Measurements from ENCODE around the gene ST6GAL1. TPM values are rescaled to one million over a fixed set of nuclear protein-coding genes. Genes with fewer than 3 reads are reported as not detected.

The ST6GAL1 gene
- total and polyA plus RNA-seq, 2 of the 8 experiments (the other 6 are each of a cell fraction or from before 2014, with no cell fraction given): 62.8 to 80.9 TPM

GRCh38 chr3:187031934-187032333, 101.6 kb downstream of the ST6GAL1 start:
- Histone ChIP-seq H4K20me1 (replicated peaks in 1 of 2; ENCODE audit: control insufficient read depth in 1 of 2, insufficient read depth in 2 of 2, low read length in 2 of 2) (peaks cover 0 to 4% of the 10 kb centered on the region in 2 experiments), H3K27me3 (replicated peaks in 1 of 4; ENCODE audit: control insufficient read depth in 3 of 4, extremely low read depth in 1 of 4, insufficient read depth in 3 of 4, low read length in 3 of 4) (no peaks in the 10 kb centered on the region), H3K4me1 (replicated peaks in 1 of 4; ENCODE audit: control insufficient read depth in 3 of 4, insufficient read depth in 4 of 4, low read length in 3 of 4) (no peaks in the 10 kb centered on the region), H2BK15ac (ENCODE audit: low read length) (no peak overlapping the region), H4K91ac (replicated peaks; ENCODE audit: insufficient read length, low read length) (no peak overlapping the region), H3K9ac (replicated peaks in 1 of 4; ENCODE audit: extremely low read depth in 1 of 4, low read depth in 3 of 4, low read length in 3 of 4) (no peak overlapping the region), H4K8ac (ENCODE audit: extremely low read depth, insufficient read depth, low read length) (no peak overlapping the region), H2BK120ac (replicated peaks; ENCODE audit: low read depth, low read length) (no peak overlapping the region), H3K4me2 (ENCODE audit: insufficient read depth in 1 of 2, low read depth in 2 of 2, low read length in 2 of 2) (no peak overlapping the region), H2BK12ac (ENCODE audit: low read depth, low read length) (no peak overlapping the region), H3K27ac (ENCODE audit: low read depth, low read length) (no peak overlapping the region), H3K9me3 (ENCODE audit: insufficient read depth in 2 of 2, low read depth in 1 of 2, low read length in 1 of 2) (0 out of 4 replicates have a peak, but pooled peaks cover 2% of the 10 kb centered on the region in 2 experiments), H2BK20ac (ENCODE audit: low read length) (no peak overlapping the region), H3K23ac (ENCODE audit: insufficient read length) (no peak overlapping the region), H3K14ac (ENCODE audit: insufficient read length) (no peak overlapping the region), H3K56ac (replicated peaks; ENCODE audit: insufficient read length, low read depth, low read length) (no peak overlapping the region), H2AFZ (ENCODE audit: low read length) (no peak overlapping the region), H3K79me2 (ENCODE audit: control insufficient read depth in 1 of 2, insufficient read depth in 2 of 2, low read length in 2 of 2) (peaks cover 0 to 28% of the 10 kb centered on the region in 2 experiments; a peak in 2 of 4 replicates), H3K79me1 (ENCODE audit: low read depth, low read length) (peaks cover 6% of the 10 kb centered on the region), H3K4me3 (ENCODE audit: extremely low read depth in 1 of 4, insufficient read depth in 2 of 4, low read depth in 3 of 4, low read length in 4 of 4) (no peak overlapping the region), H3K36me3 (ENCODE audit: control insufficient read depth in 2 of 4, insufficient read depth in 4 of 4, low read length in 3 of 4) (peaks cover 0 to 8% (median 0%) of the 10 kb centered on the region in 4 experiments; a peak in 2 of 8 replicates), H3K4ac (replicated peaks; ENCODE audit: insufficient read length, low read depth, low read length) (no peak overlapping the region), H2AK5ac (ENCODE audit: low read depth, low read length) (no peak overlapping the region), H2BK5ac (ENCODE audit: low read depth, low read length) (no peak overlapping the region), H3K18ac (ENCODE audit: extremely low read depth, low read length) (no peak overlapping the region), H4K5ac (ENCODE audit: insufficient read length, low read depth, low read length) (no peak overlapping the region), H3K23me2 (ENCODE audit: low read depth, low read length) (no peaks in the 10 kb centered on the region)
- TF ChIP-seq CTBP2 (IDR thresholded peaks at IDR 0.05; ENCODE audit: borderline replicate concordance, insufficient read depth, insufficient read length, low read length) (no peak), PHF8 (conservative IDR thresholded peaks at IDR 0.05; ENCODE audit: low read depth, low read length) (no peak), ATF2 (IDR thresholded peaks at IDR 0.05; ENCODE audit: low read length) (no peak), POLR2AphosphoS5 (IDR thresholded peaks at IDR 0.05; ENCODE audit: low read depth, low read length) (no peak), MAX (IDR thresholded peaks at IDR 0.05) (no peak), GABPA (IDR thresholded peaks at IDR 0.05; ENCODE audit: borderline replicate concordance, insufficient read depth, low read length) (no peak), SP1 (IDR thresholded peaks at IDR 0.05; ENCODE audit: low read depth, low read length) (no peak), KDM4A (IDR thresholded peaks at IDR 0.05; ENCODE audit: low read depth, low read length, severe bottlenecking) (no peak), RXRA (IDR thresholded peaks at IDR 0.05; ENCODE audit: insufficient read depth, low read depth, low read length) (no peak), TCF12 (IDR thresholded peaks at IDR 0.05; ENCODE audit: low read depth, low read length) (no peak)
- FAIRE-seq: no peak
- DNase-seq (ENCODE audit: low read depth in 1 of 2, low spot score in 2 of 2): no peak
- ChIA-PET POLR2A (ENCODE audit: partially characterized antibody) (interaction anchor here (0.9 kb wide), 2 partner anchors 9 to 138 kb away, joined by 3 read pairs; no protein-coding TSS in a partner anchor), CTCF (ENCODE audit: partially characterized antibody) (interaction anchor here (0.6 to 2.2 kb wide), 9 partner anchors 12 to 184 kb away, joined by 3 to 8 read pairs (median 4); no protein-coding TSS in a partner anchor)

Data from H1 (cell line).